GM12878 (cell line): Measurements from ENCODE around the gene COMMD1. TPM values are rescaled to one million over a fixed set of nuclear protein-coding genes. Genes with fewer than 3 reads are reported as not detected.

Source experiments
- ATAC-seq: fragments of 200-7000 bp; cut with Tn5 transposase; 3 replicates; pipeline ENCODE4 v1.9.1; 2020; ENCODE audit warnings: mild to moderate bottlenecking, moderate library complexity
- BruUV-seq: library from RNA; stranded (reverse); fragments of 400-500 nt; replicated peaks from 2 replicates; lab custom pipeline; 2021; lab: Mats Ljungman, UMichigan
- CTCF ChIA-PET: fragments of 300-600 bp; sonication (Branson Sonifier 250); formaldehyde crosslinking; extraction: SDS; loops from one replicate; lab custom pipeline; 2021; ENCODE audit warnings: inconsistent platforms; lab: Yijun Ruan, JAX
- POLR2A ChIA-PET: fragments of 350-600 bp; formaldehyde crosslinking; extraction: SDS; loops from one replicate; lab custom pipeline; 2021; ENCODE audit warnings: inconsistent platforms; lab: Charles Lee
- RAD21 ChIA-PET: fragments of 300-600 bp; sonication (Branson Sonifier 250); formaldehyde crosslinking; loops from one replicate; lab custom pipeline; 2023; ENCODE audit warnings: antibody characterized with exemption; ENCODE audit not compliant: unreplicated experiment; lab: Charles Lee
- SMC1A ChIA-PET: fragments of 300-600 bp; sonication (Branson Sonifier 250); formaldehyde crosslinking; loops from one replicate; lab custom pipeline; 2023; ENCODE audit not compliant: unreplicated experiment, uncharacterized antibody; lab: Charles Lee
- DNase-seq: peaks from one replicate; pipeline ENCODE4 v3.0.0-alpha.2; 2011; ENCODE audit warnings: low read depth, low spot score
- FAIRE-seq: peaks from 3 replicates; lab custom pipeline; 2011; peaks lifted over from hg19 to GRCh38; lab: Jason Lieb, UNC
- H2AFZ ChIP-seq: 2 replicates; pipeline ENCODE4 v1.6.0; 2011; ENCODE audit warnings: low read depth, low read length, control low read depth; ENCODE audit not compliant: control insufficient read depth
- H3K27ac ChIP-seq: 2 replicates; pipeline ENCODE4 v1.5.1; 2011; ENCODE audit warnings: control low read depth; ENCODE audit not compliant: control insufficient read depth, insufficient read depth
- H3K27me3 ChIP-seq, 2 experiments: replicated peaks in 1 of 2; 2 replicates each; pipeline versions ENCODE4 v1.6.0 to v1.6.1; 2011; ENCODE audit warnings: low read length in 1 of 2; ENCODE audit not compliant: control insufficient read depth in 2 of 2, insufficient read depth in 2 of 2
- H3K36me3 ChIP-seq, 2 experiments: 2 replicates each; pipeline ENCODE4 v1.5.1; 2011; ENCODE audit warnings: low read length in 1 of 2; ENCODE audit not compliant: control insufficient read depth in 2 of 2, insufficient read depth in 2 of 2
- H3K4me1 ChIP-seq: 2 replicates; pipeline ENCODE4 v1.6.1; 2011; ENCODE audit warnings: mild to moderate bottlenecking, low read length, moderate library complexity, mixed read lengths; ENCODE audit not compliant: control insufficient read depth, insufficient read depth
- H3K4me2 ChIP-seq: 2 replicates; pipeline ENCODE4 v1.6.0; 2011; ENCODE audit warnings: control low read depth; ENCODE audit not compliant: control insufficient read depth, insufficient read depth
- H3K4me3 ChIP-seq: fragments of 200-600 bp; sonication (generic); 2 replicates; pipeline ENCODE4 v1.5.1; 2016
- H3K79me2 ChIP-seq: 2 replicates; pipeline ENCODE4 v1.6.0; 2011; ENCODE audit warnings: low read length; ENCODE audit not compliant: control insufficient read depth, insufficient read depth
- H3K9ac ChIP-seq: 2 replicates; pipeline ENCODE4 v1.8.0; 2011; ENCODE audit warnings: low read length, control low read depth, mixed read lengths; ENCODE audit not compliant: control insufficient read depth, insufficient read depth
- H3K9me3 ChIP-seq: replicated peaks from 3 replicates; pipeline ENCODE4 v1.5.1; 2011; ENCODE audit warnings: mild to moderate bottlenecking, low read length; ENCODE audit not compliant: control insufficient read depth, insufficient read depth
- H4K20me1 ChIP-seq: 2 replicates; pipeline ENCODE4 v1.6.0; 2011; ENCODE audit not compliant: control insufficient read depth, insufficient read depth
- EP300 ChIP-seq, 2 experiments: fragments of 150-350 bp in 1 of 2; IDR thresholded peaks; 2 replicates each; pipeline ENCODE4 v1.6.1; 2011 to 2012; ENCODE audit warnings: low read depth in 2 of 2, low read length in 2 of 2, borderline replicate concordance in 1 of 2, improper control_type of control experiment in 1 of 2, inconsistent platforms in 1 of 2; ENCODE audit not compliant: control insufficient read depth in 1 of 2
- NFIC ChIP-seq: IDR thresholded peaks from 2 replicates; pipeline ENCODE4 v1.6.1; 2012; ENCODE audit warnings: low read depth, mild to moderate bottlenecking, inconsistent platforms, low read length, moderate library complexity
- NFYA ChIP-seq: IDR thresholded peaks from 2 replicates; pipeline ENCODE4 v1.6.1; 2011; ENCODE audit warnings: low read depth, mild to moderate bottlenecking, low read length, improper control_type of control experiment, borderline replicate concordance
- TBL1XR1 ChIP-seq: IDR thresholded peaks from 2 replicates; pipeline ENCODE4 v1.6.1; 2012; ENCODE audit warnings: low read depth, low read length, improper control_type of control experiment
- ZNF217 ChIP-seq: fragments of 450-650 bp; IDR thresholded peaks from 2 replicates; pipeline ENCODE4 v1.6.1; 2017; ENCODE audit warnings: antibody characterized with exemption, mild to moderate bottlenecking
- ZNF24 ChIP-seq: fragments of 450-650 bp; IDR thresholded peaks from 2 replicates; pipeline ENCODE4 v1.6.1; 2017; ENCODE audit warnings: antibody characterized with exemption, mild to moderate bottlenecking
- WGBS: methylation state at CpG from one replicate; pipeline ENCODE4 v1.1.6; 2016; ENCODE audit warnings: low lambda C conversion rate; ENCODE audit not compliant: insufficient replicate concordance, insufficient coverage; ENCODE audit errors: missing lambda C conversion rate; 5-methylcytosine and 5-hydroxymethylcytosine counted together
- in situ Hi-C: fragments of 300-500 bp; cut with MboI; formaldehyde crosslinking; loops from 9 replicates; pipeline ENCODE4 v1.14.3; 2018; ENCODE audit warnings: mixed read lengths
- intact Hi-C: fragments of 100-400 bp; cut with micrococcal nuclease; formaldehyde crosslinking; loops from one replicate; pipeline ENCODE4 v1.14.2; 2022; ENCODE audit not compliant: unreplicated experiment
- polyA plus RNA-seq, 11 experiments: library from polyadenylated mRNA; depleted of rRNA in 4 of 11; unstranded in 6 of 11; stranded (reverse) in 5 of 11; fragments of >200 nt; fragmentation: Nextera tagmentation in 4 of 11; fragmentation: Illumina TruSeq in 1 of 11; extraction: Ambion mirVana in 4 of 11; extraction: Trizol in 1 of 11; gene quantifications; 1 replicate in 1 of 11; 2 replicates in 10 of 11; pipeline versions ENCODE4 v1.2.1 to v1.2.3, GENCODE V29; 2011 to 2016; ENCODE audit warnings: inconsistent platforms in 2 of 11, missing spikeins in 2 of 11, low read depth in 1 of 11
- total RNA-seq, 4 experiments: library from RNA; depleted of rRNA in 3 of 4; stranded (reverse); fragments of >200 nt in 3 of 4; fragmentation: Illumina TruSeq in 1 of 4; extraction: Trizol in 1 of 4; gene quantifications; 2 replicates each; pipeline versions ENCODE4 v1.2.1 to v1.2.3, GENCODE V29; 2013 to 2021
- TF ChIP-seq, protein P1 (sequence below): IDR thresholded peaks from 2 replicates; pipeline ENCODE4 v1.6.1; 2012; ENCODE audit warnings: mild to moderate bottlenecking, low read depth, low read length

COMMD1 gene
- total and polyA plus RNA-seq, 10 of the 15 experiments (the other 5 are each of a cell fraction or from before 2014, with no cell fraction given): 39.7 to 210 (median 53.7) TPM

DNA sequence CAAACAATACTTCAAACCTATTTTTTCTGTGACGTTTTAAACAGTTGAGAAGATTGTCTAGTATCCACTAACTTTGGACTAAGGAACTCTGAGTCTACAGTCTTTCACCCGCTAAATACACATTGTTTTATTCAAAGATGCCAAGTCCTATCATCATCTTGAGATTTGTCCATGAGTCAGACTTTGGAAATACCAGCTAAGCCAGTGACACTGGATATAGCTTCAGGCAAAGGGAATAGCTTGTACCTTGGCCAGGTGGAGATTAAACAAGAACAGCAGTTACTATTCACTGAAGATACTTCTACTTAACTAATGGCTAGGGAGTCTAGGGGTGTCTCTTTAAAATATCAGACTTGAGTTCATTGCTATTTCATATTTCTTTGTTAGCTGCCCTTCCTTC is 137.5 kb downstream of the COMMD1 start:
- 58% methylated on average over 2 of the region's 2 CpGs for WGBS
- ATAC-seq: no peak
- FAIRE-seq: no peak
- Histone ChIP-seq H3K4me2 (no peak overlapping the region), H3K9ac (no peak overlapping the region), H3K27me3 (no peaks in the 10 kb centered on the region), H3K4me1 (peaks cover 21% of the 10 kb centered on the region), H3K4me3 (no peak overlapping the region), H2AFZ (no peak overlapping the region), H3K9me3 (peaks cover 12% of the 10 kb centered on the region; the same call in 2 of the 3 replicates), H3K27ac (no peak overlapping the region), H3K79me2 (peaks cover 6% of the 10 kb centered on the region), H3K36me3 (no peaks in the 10 kb centered on the region), H4K20me1 (no peaks in the 10 kb centered on the region)
- ChIA-PET SMC1A (interaction anchor here (1.0 to 1.5 kb wide), 4 partner anchors 11 to 261 kb away, joined by 3 read pairs; no protein-coding TSS in a partner anchor), CTCF (interaction anchor here (0.5 kb wide), 1 partner anchor 90 kb away, joined by 4 read pairs; no protein-coding TSS in a partner anchor), POLR2A (no interaction called here), RAD21 (interaction anchor here (0.7 to 1.5 kb wide), 2 partner anchors 48 to 124 kb away, joined by 3 to 5 read pairs; no protein-coding TSS in a partner anchor)
- in situ Hi-C loops (no loop called here), intact Hi-C loops (no loop called here)
- BruUV-seq: no TSS peak
- no peak for TF ChIP-seq TBL1XR1
- TF ChIP-seq EP300 (IDR thresholded peaks at IDR 0.05; ENCODE audit: borderline replicate concordance in 1 of 2, control insufficient read depth in 1 of 2, low read depth in 2 of 2, low read length in 2 of 2): no peak
- TF ChIP-seq ZNF24: no peak
- TF ChIP-seq ZNF217: no peak
- TF ChIP-seq NFYA: no peak
- TF ChIP-seq NFIC: no peak
- TF ChIP-seq, protein P1, sequence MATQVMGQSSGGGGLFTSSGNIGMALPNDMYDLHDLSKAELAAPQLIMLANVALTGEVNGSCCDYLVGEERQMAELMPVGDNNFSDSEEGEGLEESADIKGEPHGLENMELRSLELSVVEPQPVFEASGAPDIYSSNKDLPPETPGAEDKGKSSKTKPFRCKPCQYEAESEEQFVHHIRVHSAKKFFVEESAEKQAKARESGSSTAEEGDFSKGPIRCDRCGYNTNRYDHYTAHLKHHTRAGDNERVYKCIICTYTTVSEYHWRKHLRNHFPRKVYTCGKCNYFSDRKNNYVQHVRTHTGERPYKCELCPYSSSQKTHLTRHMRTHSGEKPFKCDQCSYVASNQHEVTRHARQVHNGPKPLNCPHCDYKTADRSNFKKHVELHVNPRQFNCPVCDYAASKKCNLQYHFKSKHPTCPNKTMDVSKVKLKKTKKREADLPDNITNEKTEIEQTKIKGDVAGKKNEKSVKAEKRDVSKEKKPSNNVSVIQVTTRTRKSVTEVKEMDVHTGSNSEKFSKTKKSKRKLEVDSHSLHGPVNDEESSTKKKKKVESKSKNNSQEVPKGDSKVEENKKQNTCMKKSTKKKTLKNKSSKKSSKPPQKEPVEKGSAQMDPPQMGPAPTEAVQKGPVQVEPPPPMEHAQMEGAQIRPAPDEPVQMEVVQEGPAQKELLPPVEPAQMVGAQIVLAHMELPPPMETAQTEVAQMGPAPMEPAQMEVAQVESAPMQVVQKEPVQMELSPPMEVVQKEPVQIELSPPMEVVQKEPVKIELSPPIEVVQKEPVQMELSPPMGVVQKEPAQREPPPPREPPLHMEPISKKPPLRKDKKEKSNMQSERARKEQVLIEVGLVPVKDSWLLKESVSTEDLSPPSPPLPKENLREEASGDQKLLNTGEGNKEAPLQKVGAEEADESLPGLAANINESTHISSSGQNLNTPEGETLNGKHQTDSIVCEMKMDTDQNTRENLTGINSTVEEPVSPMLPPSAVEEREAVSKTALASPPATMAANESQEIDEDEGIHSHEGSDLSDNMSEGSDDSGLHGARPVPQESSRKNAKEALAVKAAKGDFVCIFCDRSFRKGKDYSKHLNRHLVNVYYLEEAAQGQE: no peak
- DNase-seq: no peak
